Activated CD4-positive, alpha-beta T cell treated with anti-CD3 and anti-CD28 coated beads, Interleukin-2, amount 10 ng/mL, durations not matched to agents 24 days and 14 days (primary cell): ENCODE data around the gene CRKL. TPM values are rescaled to one million over a fixed set of nuclear protein-coding genes. Genes with fewer than 3 reads are reported as not detected.
A peak's percentile ranks its signal among the peaks of the same experiment; 100 is the strongest.

Experiments used
- DNase-seq: peaks from one replicate; pipeline ENCODE4 v3.0.0; 2022
- H3K27ac Mint-ChIP-seq: one replicate; pipeline ENCODE4 v1.8.0; 2022; ENCODE audit warnings: mild to moderate bottlenecking, mixed read lengths
- H3K27me3 Mint-ChIP-seq: one replicate; pipeline ENCODE4 v1.8.0; 2022; ENCODE audit warnings: mixed read lengths
- H3K36me3 Mint-ChIP-seq: one replicate; pipeline ENCODE4 v1.8.0; 2022; ENCODE audit warnings: low read depth, mild to moderate bottlenecking, mixed read lengths
- H3K4me1 Mint-ChIP-seq: one replicate; pipeline ENCODE4 v1.8.0; 2021; ENCODE audit warnings: mixed read lengths
- H3K4me3 Mint-ChIP-seq: one replicate; pipeline ENCODE4 v1.8.0; 2022; ENCODE audit warnings: mild to moderate bottlenecking, moderate library complexity, mixed read lengths
- H3K9me3 Mint-ChIP-seq: one replicate; pipeline ENCODE4 v1.8.0; 2021; ENCODE audit warnings: mixed read lengths
- intact Hi-C: fragments of 100-400 bp; cut with micrococcal nuclease; formaldehyde crosslinking; loops from one replicate; pipeline ENCODE4 v1.15.1; 2023
- total RNA-seq: library from RNA; stranded (reverse); gene quantifications from 2 replicates; pipeline ENCODE4 v1.2.3, GENCODE V29; 2022

Gene CRKL, protein sequence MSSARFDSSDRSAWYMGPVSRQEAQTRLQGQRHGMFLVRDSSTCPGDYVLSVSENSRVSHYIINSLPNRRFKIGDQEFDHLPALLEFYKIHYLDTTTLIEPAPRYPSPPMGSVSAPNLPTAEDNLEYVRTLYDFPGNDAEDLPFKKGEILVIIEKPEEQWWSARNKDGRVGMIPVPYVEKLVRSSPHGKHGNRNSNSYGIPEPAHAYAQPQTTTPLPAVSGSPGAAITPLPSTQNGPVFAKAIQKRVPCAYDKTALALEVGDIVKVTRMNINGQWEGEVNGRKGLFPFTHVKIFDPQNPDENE
- total RNA-seq = 81.4 and 82.4 TPM in 2 replicates

DNA sequence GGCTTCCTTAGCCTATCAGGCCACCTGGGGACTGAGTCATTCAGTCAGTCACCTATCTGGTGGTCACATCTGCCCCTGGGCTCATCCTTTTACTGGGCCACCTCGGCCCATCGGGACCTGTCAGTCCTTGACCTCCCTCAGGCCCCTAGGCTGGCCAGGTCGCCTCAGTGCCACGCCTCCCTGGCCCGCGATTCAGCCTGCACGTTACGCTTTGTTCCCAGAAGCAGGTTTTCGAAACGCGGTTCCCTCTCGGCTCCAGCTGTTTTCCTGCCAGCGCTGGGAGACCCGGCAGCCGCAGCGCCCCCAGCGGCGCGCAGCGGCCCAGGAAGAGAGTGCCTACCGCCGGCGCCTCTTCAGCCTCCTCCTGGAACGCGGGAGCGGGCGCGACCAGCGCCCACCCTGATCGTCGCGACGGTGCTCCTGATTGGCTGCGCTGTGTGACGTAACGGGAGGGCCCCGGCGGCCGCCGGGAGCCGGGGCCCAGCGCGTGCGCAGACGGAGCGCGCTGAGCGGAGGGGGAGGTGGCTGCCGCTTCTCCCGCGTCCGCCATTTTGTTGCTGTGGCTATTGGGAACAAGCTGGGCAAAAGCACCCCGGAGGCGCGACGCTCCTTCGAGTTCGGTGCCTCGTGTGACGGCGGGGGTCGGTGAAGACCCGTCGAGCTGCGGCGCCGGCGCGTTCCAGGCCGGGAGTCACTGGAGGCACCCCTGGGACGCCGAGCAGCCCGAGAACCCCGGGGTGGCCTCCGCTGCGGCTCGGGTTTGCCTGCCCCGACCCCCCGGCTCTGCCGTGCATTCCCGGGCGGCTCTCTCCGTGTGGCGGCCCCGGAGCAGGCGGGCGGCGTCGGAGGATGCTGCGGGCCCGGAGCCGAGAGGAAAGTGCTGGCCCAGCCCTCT lies at the start of gene CRKL:
TSS of gene CRKL (plus strand) at position 492 of the 895 bp plus-strand sequence. CDS start 528 bp downstream, outside the sequence.
- H3K27me3 Mint-ChIP-seq = no peaks in the 10 kb centered on the region
- peak within 1 kb of the TSS; percentile 94 for H3K4me3 Mint-ChIP-seq
- H3K4me1 Mint-ChIP-seq = peaks cover 27% of the 10 kb centered on the region
- peak; percentile 99 for DNase-seq
- intact Hi-C loops = loop anchor here (1.0 to 5.0 kb wide), 3 partner anchors 59 to 1485 kb away; partner anchors contain the start of genes HIRA, MRPL40, PI4KA and THAP7
- peak within 1 kb of the TSS; percentile 90 for H3K27ac Mint-ChIP-seq
- H3K9me3 Mint-ChIP-seq = no peaks in the 10 kb centered on the region
- peaks cover 27% of the 10 kb centered on the region for H3K36me3 Mint-ChIP-seq

DNA sequence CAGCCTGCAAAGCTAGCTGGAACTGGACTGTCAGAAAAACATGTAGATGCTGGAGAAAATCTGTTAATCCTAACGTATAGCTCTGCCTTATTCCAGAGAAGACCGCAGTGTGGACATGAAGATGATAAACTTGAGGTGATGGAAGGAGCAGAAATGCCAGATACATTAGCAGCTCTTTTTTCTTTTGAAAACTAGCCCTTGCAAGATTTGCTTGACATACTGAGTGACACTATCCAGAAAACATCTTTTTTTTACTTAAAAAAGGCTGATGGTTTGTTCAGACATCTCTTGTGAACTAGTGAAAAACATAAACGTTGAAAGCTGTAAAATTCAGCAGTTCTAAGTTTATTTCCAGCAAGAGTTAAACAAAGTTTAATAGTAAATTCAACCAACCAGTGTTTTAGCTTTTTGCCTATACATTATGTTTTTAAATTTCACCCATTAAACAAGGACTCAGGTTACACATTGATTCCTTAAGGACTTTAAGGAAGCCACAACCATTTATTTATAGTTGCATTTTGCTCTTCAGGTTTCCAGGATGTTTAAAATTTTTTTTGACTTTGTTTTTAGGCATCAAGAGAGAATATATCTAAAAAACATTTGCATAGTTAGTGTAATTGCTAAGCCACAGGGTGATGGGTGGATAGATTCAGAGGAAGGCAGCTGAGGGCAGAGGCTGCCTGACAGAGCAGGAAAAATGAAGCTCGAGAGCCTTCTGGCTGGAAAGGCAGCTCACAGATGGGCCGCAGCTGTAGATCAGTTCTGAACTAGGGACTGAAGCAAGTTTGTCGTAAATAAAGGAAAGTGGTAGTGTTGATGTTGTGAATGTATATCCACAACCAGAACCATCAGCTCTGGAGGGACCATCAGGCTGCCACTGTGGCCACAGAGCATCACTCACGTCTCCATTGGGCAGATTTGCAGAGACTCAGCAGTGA lies 48.9 kb upstream of the CRKL start:
- H3K27ac Mint-ChIP-seq = peak overlapping the region; percentile 70
- H3K27me3 Mint-ChIP-seq = no peaks in the 10 kb centered on the region
- no peak overlapping the region for H3K4me3 Mint-ChIP-seq
- no peaks in the 10 kb centered on the region for H3K9me3 Mint-ChIP-seq
- peaks cover 18% of the 10 kb centered on the region for H3K4me1 Mint-ChIP-seq
- peaks cover 12% of the 10 kb centered on the region for H3K36me3 Mint-ChIP-seq
- intact Hi-C loops = no loop called here
- no peak for DNase-seq

DNA sequence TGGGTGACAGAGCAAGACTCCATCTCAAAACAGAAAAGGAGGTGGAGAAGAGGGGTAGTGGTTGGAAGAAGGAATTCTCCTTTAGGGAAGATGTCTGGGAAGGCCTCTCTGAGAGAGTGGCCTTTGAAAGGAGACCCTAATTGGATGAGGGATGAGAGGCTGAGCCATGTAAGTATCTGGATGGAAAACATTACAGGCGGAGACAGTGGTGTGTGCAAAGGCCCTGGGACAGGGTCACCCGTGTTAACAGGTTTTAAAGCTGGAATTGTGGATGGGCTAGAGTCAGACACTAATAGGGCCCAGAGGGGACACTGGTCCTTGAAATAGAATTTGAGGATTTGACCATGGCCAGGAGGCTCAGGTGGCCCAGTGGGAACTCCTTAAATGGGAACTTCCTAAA lies 48.0 kb upstream of the CRKL start:
- intact Hi-C loops = no loop called here
- H3K36me3 Mint-ChIP-seq = peaks cover 14% of the 10 kb centered on the region
- H3K4me1 Mint-ChIP-seq = peaks cover 13% of the 10 kb centered on the region
- DNase-seq = no peak
- H3K9me3 Mint-ChIP-seq = no peaks in the 10 kb centered on the region
- no peak overlapping the region for H3K4me3 Mint-ChIP-seq
- no peaks in the 10 kb centered on the region for H3K27me3 Mint-ChIP-seq
- no peak overlapping the region for H3K27ac Mint-ChIP-seq

DNA sequence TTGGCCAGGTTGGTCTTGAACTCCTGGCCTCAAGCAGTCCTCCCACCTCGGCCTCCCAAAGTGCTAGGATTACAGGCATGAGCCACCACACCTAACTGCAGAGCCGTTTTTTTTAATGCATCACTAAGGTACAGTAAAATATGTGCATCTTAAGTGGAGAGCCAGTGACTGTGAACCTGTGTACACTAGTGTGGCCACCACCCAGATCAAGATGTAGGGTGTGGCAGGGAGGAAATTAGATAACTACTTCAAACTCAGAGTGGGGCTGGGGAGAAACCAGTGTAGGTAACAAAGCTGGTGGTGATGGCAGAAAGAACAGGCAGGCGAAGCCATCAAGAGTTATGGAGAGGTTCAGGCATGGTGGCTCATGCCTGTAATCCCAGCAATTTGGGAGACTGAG lies 44.0 kb upstream of the CRKL start:
- no peaks in the 10 kb centered on the region for H3K27me3 Mint-ChIP-seq
- no peak overlapping the region for H3K27ac Mint-ChIP-seq
- H3K9me3 Mint-ChIP-seq = no peaks in the 10 kb centered on the region
- intact Hi-C loops = no loop called here
- H3K4me1 Mint-ChIP-seq = peaks cover 2% of the 10 kb centered on the region
- H3K36me3 Mint-ChIP-seq = peaks cover 26% of the 10 kb centered on the region
- no peak overlapping the region for H3K4me3 Mint-ChIP-seq
- DNase-seq = no peak

DNA sequence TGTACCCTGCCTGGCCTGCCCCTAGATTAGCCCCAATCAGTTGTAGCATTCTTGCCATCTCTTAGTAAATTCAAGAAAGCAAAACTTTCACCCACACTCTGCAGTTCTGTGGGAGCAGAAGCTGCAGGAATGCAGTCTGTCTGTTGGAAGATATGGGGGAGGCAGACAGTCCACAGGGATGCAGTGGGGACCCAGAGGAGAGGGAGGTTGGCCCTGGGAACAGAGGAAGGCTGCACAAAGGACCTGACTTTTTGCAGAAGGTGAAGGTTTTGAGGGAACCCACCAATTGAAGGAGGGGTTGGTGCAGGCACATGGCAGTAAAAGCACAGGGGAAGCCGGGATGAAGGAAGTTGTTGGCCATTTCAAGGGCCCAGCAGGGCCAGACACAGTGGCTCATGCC lies 41.9 kb upstream of the CRKL start:
- Mint-ChIP-seq H3K27me3 (no peaks in the 10 kb centered on the region), H3K27ac (no peak overlapping the region), H3K36me3 (peaks cover 23% of the 10 kb centered on the region), H3K4me1 (peaks cover 2% of the 10 kb centered on the region), H3K4me3 (no peak overlapping the region), H3K9me3 (no peaks in the 10 kb centered on the region)
- DNase-seq = no peak
- intact Hi-C loops = no loop called here

DNA sequence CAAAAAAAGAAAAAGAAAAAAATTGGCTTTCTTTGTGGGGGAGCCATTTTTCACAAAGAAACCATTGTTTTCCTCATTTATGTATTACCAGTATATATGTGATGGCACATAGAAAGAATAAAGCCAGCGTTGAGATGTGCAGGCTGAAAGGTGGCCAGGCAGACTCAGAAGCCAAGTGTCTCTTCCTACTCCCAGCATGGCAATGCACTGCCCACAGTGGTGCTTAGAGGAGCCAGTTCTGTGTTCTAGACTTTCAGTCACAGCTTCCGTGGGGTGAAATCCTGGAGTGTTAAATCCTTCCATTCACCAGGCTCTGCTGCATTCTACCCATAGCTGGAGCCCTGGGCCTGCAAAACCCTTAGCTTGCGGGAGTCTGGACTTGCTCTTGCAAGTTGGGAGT lies 39.5 kb upstream of the CRKL start:
- Mint-ChIP-seq H3K9me3 (no peaks in the 10 kb centered on the region), H3K27ac (no peak overlapping the region), H3K36me3 (peaks cover 25% of the 10 kb centered on the region), H3K4me3 (no peak overlapping the region), H3K4me1 (peaks cover 2% of the 10 kb centered on the region), H3K27me3 (no peaks in the 10 kb centered on the region)
- DNase-seq = no peak
- intact Hi-C loops = no loop called here

DNA sequence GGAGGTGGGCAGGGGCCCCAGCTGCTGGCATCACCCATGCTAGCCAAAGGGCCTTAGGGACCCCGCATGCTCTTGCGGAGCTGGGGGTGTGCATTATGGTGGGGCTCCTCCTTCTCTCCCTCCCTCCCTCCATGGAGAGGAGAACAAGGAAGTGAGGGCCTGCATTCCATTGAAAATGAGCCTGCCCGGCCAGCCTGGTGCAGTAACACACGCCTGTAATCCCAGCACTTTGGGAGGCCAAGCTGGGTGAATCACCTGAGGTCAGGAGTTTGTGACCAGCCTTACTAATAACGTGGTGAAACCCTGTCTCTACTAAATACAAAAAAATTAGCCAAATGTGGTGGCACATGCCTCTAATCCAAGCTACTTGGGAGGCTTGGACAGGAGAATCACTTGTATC lies 36.0 kb upstream of the CRKL start:
- Mint-ChIP-seq H3K36me3 (peaks cover 25% of the 10 kb centered on the region), H3K9me3 (no peaks in the 10 kb centered on the region), H3K27me3 (no peaks in the 10 kb centered on the region), H3K4me1 (no peaks in the 10 kb centered on the region), H3K4me3 (no peak overlapping the region), H3K27ac (no peak overlapping the region)
- intact Hi-C loops = no loop called here
- DNase-seq = no peak

DNA sequence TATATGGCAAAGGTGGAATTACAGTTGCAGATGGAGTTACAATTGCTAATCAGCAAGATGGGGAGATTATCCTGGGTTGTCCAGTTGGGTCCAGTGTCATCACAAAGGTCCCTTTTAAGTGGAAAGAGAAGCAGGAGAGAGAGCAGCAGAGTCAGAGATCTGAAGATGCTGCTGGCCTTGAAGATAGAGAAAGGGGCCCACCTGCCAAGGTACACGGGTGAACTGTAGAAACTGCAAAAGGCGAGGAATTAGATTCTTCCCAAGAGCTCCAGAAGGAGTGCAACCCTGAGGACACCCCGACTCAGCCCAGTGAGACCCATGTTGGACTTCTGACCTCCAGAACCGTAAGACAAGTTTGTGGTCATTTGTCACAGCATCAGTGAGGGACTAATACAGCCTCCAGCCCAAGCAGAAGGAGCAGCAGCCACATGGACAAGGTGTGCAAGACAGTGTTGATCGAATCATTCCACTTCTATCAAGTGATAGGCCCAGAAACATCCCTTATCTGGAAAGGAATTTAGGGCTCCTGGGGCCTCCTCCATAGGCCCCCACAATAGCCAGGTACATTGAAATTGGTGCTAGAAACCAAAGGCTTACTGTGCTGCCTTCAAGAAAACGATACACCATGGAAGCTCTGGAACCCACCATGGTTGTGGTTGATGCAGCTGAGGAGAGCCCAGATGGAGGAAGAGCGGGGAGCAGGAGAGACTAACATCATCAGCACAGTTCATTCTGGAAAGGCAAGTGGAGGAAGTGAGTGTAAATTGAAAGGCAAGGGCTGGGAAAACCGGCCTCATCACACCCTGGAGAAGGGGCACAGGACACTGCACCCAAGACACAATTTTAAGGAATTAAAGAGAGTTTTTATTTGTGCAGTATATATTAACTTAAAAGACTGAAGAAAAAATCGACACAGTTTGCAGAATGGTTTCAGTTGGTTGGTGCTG lies 35.1 kb upstream of the CRKL start:
- Mint-ChIP-seq H3K27ac (no peak overlapping the region), H3K4me3 (no peak overlapping the region), H3K9me3 (no peaks in the 10 kb centered on the region), H3K27me3 (no peaks in the 10 kb centered on the region), H3K4me1 (no peaks in the 10 kb centered on the region), H3K36me3 (peaks cover 22% of the 10 kb centered on the region)
- DNase-seq = no peak
- intact Hi-C loops = no loop called here

DNA sequence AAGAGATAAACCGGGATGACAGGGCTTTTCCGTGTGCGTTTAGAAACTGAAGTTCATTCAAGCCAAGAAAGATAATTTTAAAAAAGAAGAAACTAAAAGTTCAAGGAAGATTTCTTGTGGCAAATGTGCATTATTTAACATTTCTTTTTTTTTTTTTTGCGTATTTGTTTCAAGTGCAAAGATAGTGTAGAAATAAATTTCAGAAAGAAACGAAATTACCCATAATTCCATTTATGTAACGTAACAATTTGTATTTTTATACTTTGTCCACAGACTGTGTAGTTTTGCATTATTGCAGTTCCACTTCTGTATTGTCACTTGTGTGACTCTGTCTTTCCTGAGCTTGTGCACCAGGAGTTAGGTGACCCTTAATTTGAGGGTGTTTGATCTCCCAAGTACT lies 34.4 kb upstream of the CRKL start:
- no peak for DNase-seq
- H3K27ac Mint-ChIP-seq = no peak overlapping the region
- no peak overlapping the region for H3K4me3 Mint-ChIP-seq
- no peaks in the 10 kb centered on the region for H3K27me3 Mint-ChIP-seq
- H3K36me3 Mint-ChIP-seq = peaks cover 28% of the 10 kb centered on the region
- no peaks in the 10 kb centered on the region for H3K9me3 Mint-ChIP-seq
- intact Hi-C loops = no loop called here
- no peaks in the 10 kb centered on the region for H3K4me1 Mint-ChIP-seq

DNA sequence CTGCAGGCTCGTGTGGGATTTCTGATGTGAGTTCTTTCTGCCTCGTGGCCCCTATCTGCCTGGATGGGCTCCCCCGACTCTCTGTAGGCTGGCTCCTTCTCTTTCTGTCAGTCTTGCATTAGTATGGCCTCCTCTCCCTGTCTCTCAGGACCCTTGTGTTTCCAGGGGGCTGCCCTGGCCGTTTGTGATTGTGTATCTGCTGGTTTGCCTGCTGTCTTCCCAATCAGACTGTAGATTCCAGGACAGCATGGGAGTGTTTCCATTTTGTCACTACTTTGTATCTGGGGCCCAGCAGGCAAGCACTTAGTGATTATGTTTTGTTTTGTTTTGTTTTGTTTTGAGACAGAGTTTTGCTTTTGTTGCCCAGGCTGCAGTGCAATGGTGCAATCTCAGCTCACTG lies 32.8 kb upstream of the CRKL start:
- no peaks in the 10 kb centered on the region for H3K27me3 Mint-ChIP-seq
- H3K9me3 Mint-ChIP-seq = no peaks in the 10 kb centered on the region
- no peak for DNase-seq
- H3K4me1 Mint-ChIP-seq = no peaks in the 10 kb centered on the region
- no peak overlapping the region for H3K4me3 Mint-ChIP-seq
- peaks cover 38% of the 10 kb centered on the region for H3K36me3 Mint-ChIP-seq
- no peak overlapping the region for H3K27ac Mint-ChIP-seq
- intact Hi-C loops = no loop called here

DNA sequence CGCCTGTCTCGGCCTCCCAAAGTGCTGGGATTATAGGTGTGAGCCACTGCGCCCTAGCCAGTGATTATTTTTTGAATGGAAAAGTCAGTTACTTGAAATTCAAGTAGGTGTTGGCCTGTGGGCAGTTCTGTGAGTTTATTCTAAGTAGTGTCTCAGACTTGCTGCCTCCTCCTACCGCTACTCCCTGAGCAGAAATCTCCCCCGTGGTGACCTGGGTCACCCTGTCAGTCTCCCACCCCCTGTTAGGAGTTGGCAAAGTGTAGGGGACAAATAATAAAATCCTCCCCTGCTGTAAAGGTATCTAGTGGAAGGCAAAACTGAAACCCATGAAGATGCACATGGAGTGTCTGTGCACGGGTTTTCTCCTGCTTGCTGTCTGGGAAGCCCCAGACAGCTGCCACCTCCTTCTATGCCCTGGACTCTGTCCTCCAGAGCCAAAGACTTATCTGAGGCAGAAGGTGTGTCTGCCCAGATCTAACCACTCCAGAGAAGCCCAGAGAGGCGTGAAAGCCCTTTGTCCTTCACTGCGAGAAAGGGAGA lies 32.1 kb upstream of the CRKL start:
- no peak overlapping the region for H3K4me3 Mint-ChIP-seq
- DNase-seq = no peak
- H3K36me3 Mint-ChIP-seq = peaks cover 43% of the 10 kb centered on the region
- H3K4me1 Mint-ChIP-seq = no peaks in the 10 kb centered on the region
- no peaks in the 10 kb centered on the region for H3K27me3 Mint-ChIP-seq
- no peaks in the 10 kb centered on the region for H3K9me3 Mint-ChIP-seq
- intact Hi-C loops = no loop called here
- no peak overlapping the region for H3K27ac Mint-ChIP-seq

DNA sequence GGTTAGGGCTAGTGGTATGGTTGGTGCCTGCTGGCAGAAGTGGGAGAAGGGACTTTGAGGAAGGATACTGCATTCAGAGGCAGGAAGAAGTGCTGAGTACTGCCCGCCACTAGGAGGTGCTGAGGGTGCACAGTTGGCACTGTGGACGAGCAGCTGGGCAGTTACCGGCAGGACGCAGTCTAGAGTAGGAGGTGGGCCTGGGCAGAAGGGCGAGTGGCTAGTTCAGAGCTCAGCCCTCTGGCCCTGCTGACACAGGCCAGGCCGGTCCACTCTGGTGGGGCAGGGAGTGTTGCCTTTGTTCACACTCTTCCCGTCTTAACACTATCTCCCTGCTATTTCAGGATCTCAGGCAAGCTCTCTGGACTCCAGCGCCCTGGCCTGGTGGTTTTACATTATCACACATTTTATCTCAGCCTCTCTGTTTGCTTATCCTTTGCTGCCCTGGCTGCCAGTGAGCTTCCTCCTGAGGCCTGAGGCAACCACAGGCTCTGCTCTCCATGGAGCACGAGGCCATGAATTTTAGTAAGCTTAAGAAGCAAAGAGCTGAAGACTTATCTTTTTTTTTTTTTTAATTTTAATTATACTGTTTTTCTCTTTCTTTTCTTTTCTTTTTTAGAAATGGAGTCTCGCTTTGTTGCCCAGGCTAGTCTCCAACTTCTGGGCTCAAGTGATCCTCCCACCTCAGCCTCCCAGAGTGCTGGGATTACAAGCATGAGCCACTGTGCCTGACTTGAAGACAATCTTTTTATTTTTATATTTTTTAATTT lies 31.5 kb upstream of the CRKL start:
- Mint-ChIP-seq H3K27ac (no peak overlapping the region), H3K27me3 (no peaks in the 10 kb centered on the region), H3K9me3 (no peaks in the 10 kb centered on the region), H3K4me3 (no peak overlapping the region), H3K4me1 (no peaks in the 10 kb centered on the region), H3K36me3 (peaks cover 43% of the 10 kb centered on the region)
- DNase-seq = peak; percentile 79
- intact Hi-C loops = no loop called here
